WERI-Rb-1 (cell line): Measurements from ENCODE around the gene RAB3IL1.

Source experiments
- DNase-seq: peaks from one replicate; pipeline ENCODE4 v3.0.0-alpha.2; 2020
- H3K27ac ChIP-seq: fragments of 250-450 bp; sonication (Bioruptor Pico); 2 replicates; pipeline ENCODE4 v1.5.1; 2020; ENCODE audit warnings: mild to moderate bottlenecking, moderate library complexity
- H3K27me3 ChIP-seq: fragments of 250-450 bp; sonication (Bioruptor Pico); 2 replicates; pipeline ENCODE4 v1.5.1; 2021; ENCODE audit warnings: mild to moderate bottlenecking, low read depth, moderate library complexity; ENCODE audit not compliant: insufficient read depth, severe bottlenecking
- H3K36me3 ChIP-seq: fragments of 250-450 bp; sonication (Bioruptor Pico); 2 replicates; pipeline ENCODE4 v1.5.1; 2020; ENCODE audit warnings: mild to moderate bottlenecking, moderate library complexity
- H3K4me3 ChIP-seq: 2 replicates; pipeline ENCODE4 v1.5.1; 2011; ENCODE audit warnings: low read depth, mild to moderate bottlenecking, control low read depth, low read length
- H3K9me3 ChIP-seq: fragments of 250-450 bp; sonication (Bioruptor Pico); 2 replicates; pipeline ENCODE4 v1.5.1; 2021; ENCODE audit warnings: mild to moderate bottlenecking, moderate library complexity; ENCODE audit not compliant: severe bottlenecking
- CTCF ChIP-seq: IDR thresholded peaks from 2 replicates; pipeline ENCODE4 v1.5.1; 2011; ENCODE audit warnings: low read depth, mild to moderate bottlenecking, control low read depth, inconsistent platforms, low read length

RAB3IL1 gene

GRCh38 chr11:61847914-61848581 lies 69.3 kb downstream of the RAB3IL1 start:
- no peak overlapping the region for H3K27ac ChIP-seq
- peaks cover 87% of the 10 kb centered on the region for H3K36me3 ChIP-seq
- no peak overlapping the region for H3K4me3 ChIP-seq
- DNase-seq = no peak
- no peak for TF ChIP-seq CTCF
- H3K9me3 ChIP-seq = no peaks in the 10 kb centered on the region
- H3K27me3 ChIP-seq = no peaks in the 10 kb centered on the region
